OCI-LY7 (cell line): ENCODE measurements around the gene SMARCC1.

Experiments
- EZH2phosphoT487 ChIP-seq: fragments of 200-600 bp; sonication (generic); IDR thresholded peaks from 2 replicates; pipeline ENCODE4 v1.6.1; 2018; ENCODE audit warnings: low read depth, borderline replicate concordance, mild to moderate bottlenecking, mixed run types, antibody characterized with exemption, low read length, moderate library complexity, mixed read lengths
- TF ChIP-seq, protein P1 (sequence below): fragments of 200-600 bp; sonication (generic); conservative IDR thresholded peaks from 2 replicates; pipeline ENCODE4 v1.5.1; 2014; ENCODE audit warnings: mild to moderate bottlenecking, antibody characterized with exemption, low read length, moderate library complexity, mixed read lengths

GRCh38 chr3:47661121-47661752 lies 120.5 kb downstream of the SMARCC1 start:
- TF ChIP-seq, protein P1, sequence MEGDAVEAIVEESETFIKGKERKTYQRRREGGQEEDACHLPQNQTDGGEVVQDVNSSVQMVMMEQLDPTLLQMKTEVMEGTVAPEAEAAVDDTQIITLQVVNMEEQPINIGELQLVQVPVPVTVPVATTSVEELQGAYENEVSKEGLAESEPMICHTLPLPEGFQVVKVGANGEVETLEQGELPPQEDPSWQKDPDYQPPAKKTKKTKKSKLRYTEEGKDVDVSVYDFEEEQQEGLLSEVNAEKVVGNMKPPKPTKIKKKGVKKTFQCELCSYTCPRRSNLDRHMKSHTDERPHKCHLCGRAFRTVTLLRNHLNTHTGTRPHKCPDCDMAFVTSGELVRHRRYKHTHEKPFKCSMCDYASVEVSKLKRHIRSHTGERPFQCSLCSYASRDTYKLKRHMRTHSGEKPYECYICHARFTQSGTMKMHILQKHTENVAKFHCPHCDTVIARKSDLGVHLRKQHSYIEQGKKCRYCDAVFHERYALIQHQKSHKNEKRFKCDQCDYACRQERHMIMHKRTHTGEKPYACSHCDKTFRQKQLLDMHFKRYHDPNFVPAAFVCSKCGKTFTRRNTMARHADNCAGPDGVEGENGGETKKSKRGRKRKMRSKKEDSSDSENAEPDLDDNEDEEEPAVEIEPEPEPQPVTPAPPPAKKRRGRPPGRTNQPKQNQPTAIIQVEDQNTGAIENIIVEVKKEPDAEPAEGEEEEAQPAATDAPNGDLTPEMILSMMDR = no peak
- TF ChIP-seq EZH2phosphoT487 = no peak
